Activated CD8-positive, alpha-beta T cell treated with anti-CD3 and anti-CD28 coated beads, Interleukin-2, amount 10 ng/mL, durations not matched to agents 7 days and 5 days (primary cell): ENCODE results near the gene ATG4B. TPM values are rescaled to one million over a fixed set of nuclear protein-coding genes. Genes with fewer than 3 reads are reported as not detected.

ENCODE experiments used
- ATAC-seq: fragments of 150-1000 bp; cut with Tn5 transposase; one replicate; pipeline ENCODE4 v1.10.0; 2021; ENCODE audit warnings: moderate library complexity
- CTCF ChIA-PET: fragments of 350-600 bp; sonication (Branson Sonifier 250); formaldehyde crosslinking; loops from one replicate; lab custom pipeline; 2021; ENCODE audit warnings: antibody characterized with exemption; lab: Charles Lee
- POLR2A ChIA-PET: fragments of 350-600 bp; sonication (Branson Sonifier 250); formaldehyde crosslinking; loops from one replicate; lab custom pipeline; 2021; ENCODE audit warnings: antibody characterized with exemption; lab: Charles Lee
- DNase-seq: peaks from one replicate; pipeline ENCODE4 v3.0.0-alpha.2; 2020
- H3K27ac Mint-ChIP-seq: one replicate; pipeline ENCODE4 v1.8.0; 2021; ENCODE audit warnings: mild to moderate bottlenecking, mixed read lengths
- H3K27me3 Mint-ChIP-seq: one replicate; pipeline ENCODE4 v1.8.0; 2021; ENCODE audit warnings: low read depth, mixed read lengths
- H3K36me3 Mint-ChIP-seq: one replicate; pipeline ENCODE4 v1.8.0; 2021; ENCODE audit warnings: low read depth, mixed read lengths
- H3K4me1 Mint-ChIP-seq: one replicate; pipeline ENCODE4 v1.8.0; 2021; ENCODE audit warnings: low read depth, mixed read lengths
- H3K4me3 Mint-ChIP-seq: one replicate; pipeline ENCODE4 v1.8.0; 2021; ENCODE audit warnings: mild to moderate bottlenecking, mixed read lengths
- H3K9me3 Mint-ChIP-seq: one replicate; pipeline ENCODE4 v1.8.0; 2022; ENCODE audit warnings: mixed read lengths; ENCODE audit not compliant: insufficient read depth
- total RNA-seq, 2 experiments: library from RNA; stranded (reverse); gene quantifications; one replicate each; pipeline ENCODE4 v1.2.3, GENCODE V29; 2021

The ATG4B gene
- total RNA-seq, 2 experiments from 2014 or later: 81.2 to 94.6 TPM

DNA sequence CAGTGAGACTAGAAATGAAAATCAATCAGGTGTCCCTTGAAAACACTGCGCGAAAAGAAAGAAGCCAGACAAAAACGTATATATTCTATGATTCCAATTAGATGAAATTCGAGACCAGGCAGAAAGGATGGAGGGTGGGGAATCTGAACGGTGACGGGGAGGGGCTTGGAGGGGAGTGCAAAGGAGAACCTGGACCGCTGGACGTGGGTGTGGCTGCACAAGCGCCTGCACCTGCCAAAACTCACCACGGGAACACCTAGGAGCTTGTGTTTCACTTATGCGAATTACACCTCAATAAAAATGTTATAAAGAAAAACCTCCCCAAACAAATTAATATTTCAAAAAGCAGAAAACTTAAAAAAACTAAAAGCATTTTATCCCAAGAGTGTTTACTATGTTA is 22.5 kb upstream of the ATG4B start:
- Mint-ChIP-seq H3K4me1 (peaks cover 47% of the 10 kb centered on the region), H3K9me3 (no peaks in the 10 kb centered on the region), H3K36me3 (peaks cover 12% of the 10 kb centered on the region), H3K4me3 (no peak overlapping the region), H3K27ac (no peak overlapping the region), H3K27me3 (no peaks in the 10 kb centered on the region)
- ChIA-PET CTCF (interaction anchor here (0.6 kb wide), 1 partner anchor 62 kb away, joined by 3 read pairs; no protein-coding TSS in a partner anchor), POLR2A (no interaction called here)
- DNase-seq (no peak), ATAC-seq (no peak)

DNA sequence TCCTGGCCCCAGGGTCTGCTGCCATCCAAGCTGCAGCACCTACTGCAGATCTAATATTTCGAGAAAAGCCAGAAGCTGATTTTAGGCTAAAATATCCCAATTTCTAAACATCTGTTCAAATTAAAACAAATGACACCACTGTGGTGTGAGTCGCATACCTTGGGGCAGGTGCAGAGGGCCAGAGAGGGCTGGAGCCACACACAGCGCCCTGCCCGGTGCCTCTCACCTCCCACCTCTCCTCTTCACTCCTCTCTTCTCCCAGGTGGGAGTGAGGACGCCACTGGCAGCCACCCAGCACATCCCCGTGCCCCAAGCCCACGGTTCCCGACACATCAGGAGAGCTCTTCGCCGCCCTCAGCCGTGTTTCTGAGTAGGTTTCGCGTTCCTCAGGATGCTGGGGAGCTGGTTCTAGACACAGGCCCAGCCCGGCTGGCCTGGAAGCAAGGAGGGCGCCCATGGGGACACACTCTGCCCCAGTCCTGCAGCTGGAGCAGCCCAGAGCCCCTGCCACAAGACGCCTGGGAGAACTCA is 21.9 kb upstream of the ATG4B start:
- Mint-ChIP-seq H3K27ac (peak overlapping the region; percentile 66), H3K9me3 (no peaks in the 10 kb centered on the region), H3K36me3 (peaks cover 15% of the 10 kb centered on the region), H3K27me3 (no peaks in the 10 kb centered on the region), H3K4me1 (peaks cover 45% of the 10 kb centered on the region), H3K4me3 (no peak overlapping the region)
- POLR2A ChIA-PET: interaction anchor here (0.6 kb wide), 1 partner anchor 50 kb away, joined by 3 read pairs; no protein-coding TSS in a partner anchor
- CTCF ChIA-PET: no interaction called here
- no peak for DNase-seq
- ATAC-seq: no peak

DNA sequence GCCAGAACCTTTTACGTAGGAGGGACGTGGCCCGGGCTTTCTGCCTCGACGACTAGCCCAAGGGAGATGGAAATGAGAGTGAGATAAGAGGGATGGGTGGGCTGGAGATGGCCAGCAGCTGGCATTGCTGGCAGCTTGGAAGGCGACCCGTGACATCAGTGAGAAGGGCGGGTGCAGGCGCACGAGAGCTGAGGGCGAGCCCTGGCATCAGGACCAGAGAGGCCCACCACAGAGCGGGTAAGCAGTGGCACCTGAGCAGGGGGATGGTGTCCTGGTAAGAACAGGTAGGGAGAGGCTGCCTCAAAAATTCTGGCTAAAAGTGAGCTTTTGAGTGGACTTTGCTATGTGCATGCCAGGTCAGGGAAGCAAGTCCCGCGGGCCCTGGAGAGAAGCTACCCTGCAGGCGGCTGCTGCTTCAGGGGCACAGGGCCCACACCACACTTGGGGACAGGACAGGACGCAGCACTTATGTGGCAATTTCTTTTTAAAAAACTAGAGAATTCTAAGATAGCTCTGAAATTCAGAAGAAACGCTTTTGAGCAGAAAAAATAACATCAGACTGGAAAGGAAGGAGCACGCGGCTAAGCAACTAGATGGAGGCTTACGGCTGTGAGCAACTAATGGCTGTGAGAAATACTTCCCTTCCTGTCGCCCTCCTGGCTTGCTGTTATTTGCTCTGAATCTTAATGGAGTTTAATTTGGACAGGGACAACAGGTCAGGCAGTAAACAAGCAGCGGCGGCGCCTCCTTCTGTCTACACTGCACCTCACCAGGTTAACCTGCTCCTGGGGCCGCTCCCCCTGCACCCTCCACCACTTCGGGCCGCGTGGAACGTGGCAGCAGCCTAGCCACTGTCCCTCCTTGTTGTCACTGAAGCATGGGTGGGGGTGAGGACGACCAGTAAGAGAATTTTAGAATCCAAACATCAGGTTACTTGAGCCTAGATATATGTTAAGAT is 21.0 kb upstream of the ATG4B start:
- DNase-seq: no peak
- ChIA-PET CTCF (no interaction called here), POLR2A (interaction anchor here (2.0 kb wide), 1 partner anchor 70 kb away, joined by 5 read pairs; the partner anchor contains the start of gene DTYMK)
- H3K27ac Mint-ChIP-seq: peak overlapping the region; percentile 66
- H3K36me3 Mint-ChIP-seq: peaks cover 18% of the 10 kb centered on the region
- H3K27me3 Mint-ChIP-seq: no peaks in the 10 kb centered on the region
- peak overlapping the region; percentile 22 for H3K4me3 Mint-ChIP-seq
- no peak for ATAC-seq
- H3K9me3 Mint-ChIP-seq: no peaks in the 10 kb centered on the region
- peaks cover 44% of the 10 kb centered on the region for H3K4me1 Mint-ChIP-seq

DNA sequence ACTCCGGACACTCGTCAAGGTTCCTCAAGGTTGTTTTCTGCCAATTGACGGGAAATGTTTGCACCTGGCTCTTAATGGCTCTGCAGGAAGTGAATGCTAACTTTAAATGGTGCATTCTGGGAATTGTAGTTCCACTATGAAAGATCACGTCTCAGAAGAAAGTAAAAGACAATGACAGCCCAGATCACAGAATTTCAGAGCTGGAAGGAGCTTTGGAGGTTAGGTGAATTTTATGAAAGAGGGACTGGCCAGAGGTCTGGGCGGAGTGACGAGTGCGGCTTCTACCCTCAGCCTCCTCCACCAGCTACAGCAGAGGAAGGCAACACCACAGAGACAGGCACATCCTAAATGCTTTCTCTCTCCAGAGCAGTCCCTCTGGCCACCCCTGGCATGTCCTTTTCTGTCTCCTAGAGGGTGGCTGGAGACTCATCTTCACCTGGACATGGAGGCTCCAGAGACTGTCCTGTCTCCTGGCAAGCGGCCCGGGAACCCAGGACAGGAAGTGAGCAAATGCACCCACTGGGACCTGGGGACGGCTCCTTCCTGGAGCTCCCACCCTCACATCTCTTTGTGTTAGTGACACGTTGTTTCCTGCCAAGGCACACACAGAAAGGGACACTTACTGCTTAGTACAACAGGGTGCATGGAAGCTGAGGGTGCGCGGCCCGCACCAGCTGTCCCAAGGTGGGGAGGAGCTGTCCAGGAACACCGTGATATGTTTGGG is 19.9 kb upstream of the ATG4B start:
- Mint-ChIP-seq H3K4me3 (peak overlapping the region; percentile 73), H3K27ac (peak overlapping the region; percentile 92), H3K27me3 (no peaks in the 10 kb centered on the region), H3K9me3 (no peaks in the 10 kb centered on the region), H3K4me1 (peaks cover 47% of the 10 kb centered on the region), H3K36me3 (peaks cover 16% of the 10 kb centered on the region)
- DNase-seq: peak; percentile 61
- CTCF ChIA-PET: interaction anchor here (1.5 to 1.7 kb wide), 3 partner anchors 8 to 69 kb away, joined by 3 to 5 read pairs (median 3); partner anchors contain the start of gene DTYMK
- POLR2A ChIA-PET: interaction anchor here (1.4 to 2.0 kb wide), 3 partner anchors 16 to 69 kb away, joined by 5 to 12 read pairs (median 7); partner anchors contain the start of genes ATG4B, DTYMK and THAP4
- ATAC-seq: peak; percentile 80

DNA sequence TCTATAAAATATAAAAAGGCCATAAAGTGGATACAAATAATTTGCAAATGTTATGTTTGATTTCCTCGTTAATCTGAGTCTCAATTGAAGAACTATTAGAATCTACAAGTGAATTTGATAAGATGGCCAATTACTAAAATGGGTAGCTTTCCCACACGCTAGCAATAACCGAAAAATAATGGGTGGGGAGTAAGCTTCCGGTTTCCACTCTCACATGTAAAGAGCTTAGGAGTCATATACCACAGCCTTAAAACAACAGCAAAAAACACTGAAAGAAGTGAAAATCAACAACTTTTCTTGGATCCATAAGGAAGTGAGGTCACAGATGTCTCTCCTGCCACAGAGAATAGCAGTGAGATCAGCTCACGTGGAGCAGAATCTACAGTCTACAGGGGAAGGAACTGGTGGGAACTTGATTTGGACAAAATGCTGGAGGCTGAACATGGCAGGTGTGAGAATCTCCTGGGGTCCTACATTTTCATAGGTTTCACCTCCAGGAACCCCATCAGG is 19.1 kb upstream of the ATG4B start:
- Mint-ChIP-seq H3K4me1 (peaks cover 47% of the 10 kb centered on the region), H3K36me3 (peaks cover 16% of the 10 kb centered on the region), H3K27me3 (no peaks in the 10 kb centered on the region)

DNA sequence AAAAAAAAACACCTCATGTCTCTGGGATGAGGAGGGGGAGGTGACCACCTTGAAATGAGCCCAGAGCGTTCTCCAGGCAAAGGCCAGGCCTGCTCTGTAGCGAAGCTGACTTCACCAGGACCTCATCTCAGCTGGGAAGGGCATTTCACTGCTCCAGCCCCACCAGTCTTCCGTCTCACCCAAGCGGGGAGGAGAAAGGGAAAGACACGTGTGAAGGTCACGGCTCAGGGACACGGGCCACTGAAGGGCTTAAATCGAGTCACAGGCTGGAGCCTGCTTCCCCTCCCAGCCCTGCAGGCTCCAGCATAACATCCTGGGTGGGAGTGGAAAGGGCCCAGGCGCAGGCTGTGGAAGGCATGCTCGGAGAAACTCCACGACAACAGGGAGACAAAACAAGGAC is 18.7 kb upstream of the ATG4B start:
- DNase-seq: no peak
- H3K4me3 Mint-ChIP-seq: no peak overlapping the region
- peaks cover 16% of the 10 kb centered on the region for H3K36me3 Mint-ChIP-seq
- no peaks in the 10 kb centered on the region for H3K9me3 Mint-ChIP-seq
- peaks cover 47% of the 10 kb centered on the region for H3K4me1 Mint-ChIP-seq
- H3K27me3 Mint-ChIP-seq: no peaks in the 10 kb centered on the region
- peak overlapping the region; percentile 92 for H3K27ac Mint-ChIP-seq
- POLR2A ChIA-PET: interaction anchor here (0.6 to 1.7 kb wide), 2 partner anchors 14 to 510 kb away, joined by 3 to 7 read pairs; no protein-coding TSS in a partner anchor
- no peak for ATAC-seq
- CTCF ChIA-PET: interaction anchor here (1.5 to 1.7 kb wide), 3 partner anchors 10 to 68 kb away, joined by 3 to 5 read pairs (median 3); partner anchors contain the start of gene DTYMK

More for the DNA sequence above, 19.1 kb upstream of the ATG4B start:
- H3K27ac Mint-ChIP-seq: peak overlapping the region; percentile 92
- no peaks in the 10 kb centered on the region for H3K9me3 Mint-ChIP-seq
- DNase-seq (no peak), ATAC-seq (no peak)
- ChIA-PET POLR2A (interaction anchor here (0.6 to 2.0 kb wide), 4 partner anchors 15 to 510 kb away, joined by 3 to 12 read pairs (median 6); partner anchors contain the start of genes ATG4B, DTYMK and THAP4), CTCF (interaction anchor here (1.5 to 1.7 kb wide), 3 partner anchors 9 to 68 kb away, joined by 3 to 5 read pairs (median 3); partner anchors contain the start of gene DTYMK)
- peak overlapping the region; percentile 37 for H3K4me3 Mint-ChIP-seq

DNA sequence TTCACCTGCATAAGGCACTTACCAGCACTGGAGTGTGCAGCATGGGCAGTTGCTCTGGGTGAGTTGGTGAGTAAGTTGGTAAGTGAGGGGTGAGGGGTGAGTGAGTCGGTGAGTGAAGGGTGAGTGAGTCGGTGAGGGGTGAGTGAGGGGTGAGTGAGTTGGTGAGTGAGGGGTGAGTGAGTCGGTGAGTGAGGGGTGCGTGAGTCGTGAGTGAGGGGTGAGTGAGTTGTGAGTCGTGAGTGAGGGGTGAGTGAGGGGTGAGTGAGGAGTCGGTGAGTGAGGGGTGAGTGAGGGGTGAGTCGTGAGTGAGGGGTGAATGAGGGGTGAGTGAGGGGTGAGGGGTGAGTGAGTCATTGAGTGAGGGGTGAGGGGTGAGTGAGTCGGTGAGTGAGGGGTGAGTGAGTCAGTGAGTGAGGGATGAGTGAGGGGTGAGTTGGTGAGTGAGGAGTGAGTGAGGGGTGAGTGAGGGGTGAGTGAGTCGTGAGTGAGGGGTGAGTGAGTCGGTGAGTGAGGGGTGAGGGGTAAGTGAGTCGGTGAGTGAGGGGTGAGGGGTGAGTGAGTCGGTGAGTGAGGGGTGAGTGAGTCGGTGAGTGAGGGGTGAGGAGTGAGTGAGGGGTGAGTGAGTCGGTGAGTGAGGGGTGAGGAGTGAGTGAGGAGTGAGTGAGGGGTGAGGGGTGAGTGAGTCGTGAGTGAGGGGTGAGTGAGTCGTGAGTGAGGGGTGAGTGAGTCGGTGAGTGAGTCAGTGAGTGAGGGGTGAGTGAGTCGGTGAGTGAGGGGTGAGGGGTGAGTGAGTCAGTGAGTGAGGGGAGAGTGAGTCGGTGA is 17.7 kb upstream of the ATG4B start:
- no peak for ATAC-seq
- ChIA-PET CTCF (no interaction called here), POLR2A (no interaction called here)
- no peak for DNase-seq
- Mint-ChIP-seq H3K4me1 (peaks cover 44% of the 10 kb centered on the region), H3K27me3 (no peaks in the 10 kb centered on the region), H3K27ac (peak overlapping the region; percentile 42), H3K4me3 (no peak overlapping the region), H3K36me3 (peaks cover 16% of the 10 kb centered on the region), H3K9me3 (no peaks in the 10 kb centered on the region)

DNA sequence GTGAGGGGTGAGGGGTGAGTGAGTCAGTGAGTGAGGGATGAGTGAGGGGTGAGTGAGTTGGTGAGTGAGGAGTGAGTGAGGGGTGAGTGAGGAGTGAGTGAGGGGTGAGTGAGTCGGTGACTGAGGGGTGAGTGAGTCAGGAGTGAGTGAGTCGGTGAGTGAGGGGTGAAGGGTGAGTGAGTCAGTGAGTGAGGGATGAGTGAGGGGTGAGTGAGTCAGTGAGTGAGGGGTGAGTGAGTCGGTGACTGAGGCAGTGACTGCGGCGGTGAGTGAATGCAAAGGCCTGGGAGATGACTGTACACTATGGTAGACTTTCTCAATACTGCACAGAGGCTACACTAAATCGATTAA is 17.1 kb upstream of the ATG4B start:
- H3K9me3 Mint-ChIP-seq: no peaks in the 10 kb centered on the region
- ATAC-seq (no peak), DNase-seq (no peak)
- ChIA-PET CTCF (no interaction called here), POLR2A (interaction anchor here (0.7 kb wide), 1 partner anchor 10 kb away, joined by 3 read pairs; no protein-coding TSS in a partner anchor)
- H3K27me3 Mint-ChIP-seq: no peaks in the 10 kb centered on the region
- peaks cover 16% of the 10 kb centered on the region for H3K36me3 Mint-ChIP-seq
- H3K4me3 Mint-ChIP-seq: no peak overlapping the region
- peaks cover 38% of the 10 kb centered on the region for H3K4me1 Mint-ChIP-seq
- no peak overlapping the region for H3K27ac Mint-ChIP-seq

DNA sequence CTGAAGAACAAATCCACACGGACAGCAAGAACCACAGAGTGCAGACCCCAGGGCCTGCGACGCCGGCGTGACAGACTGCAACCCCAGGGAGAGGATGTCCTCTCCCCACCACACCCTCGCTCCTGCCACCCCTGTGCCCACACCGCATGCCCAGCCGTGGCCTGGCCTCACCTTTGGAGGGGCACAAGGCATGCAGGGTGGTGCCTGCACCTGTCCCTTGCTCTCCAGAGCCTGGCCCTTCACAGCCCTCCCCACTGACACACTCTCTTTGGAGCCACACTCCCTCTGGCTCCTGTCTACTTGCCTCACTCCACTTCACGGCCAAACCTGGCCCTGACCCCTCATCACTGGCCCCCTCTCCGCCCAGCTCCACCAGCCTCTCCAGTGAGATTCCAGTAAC is 9.8 kb upstream of the ATG4B start:
- Mint-ChIP-seq H3K4me3 (no peak overlapping the region), H3K9me3 (no peaks in the 10 kb centered on the region), H3K27me3 (no peaks in the 10 kb centered on the region), H3K27ac (no peak overlapping the region), H3K4me1 (peaks cover 8% of the 10 kb centered on the region), H3K36me3 (peaks cover 23% of the 10 kb centered on the region)
- DNase-seq: no peak
- ChIA-PET CTCF (no interaction called here), POLR2A (no interaction called here)
- no peak for ATAC-seq

DNA sequence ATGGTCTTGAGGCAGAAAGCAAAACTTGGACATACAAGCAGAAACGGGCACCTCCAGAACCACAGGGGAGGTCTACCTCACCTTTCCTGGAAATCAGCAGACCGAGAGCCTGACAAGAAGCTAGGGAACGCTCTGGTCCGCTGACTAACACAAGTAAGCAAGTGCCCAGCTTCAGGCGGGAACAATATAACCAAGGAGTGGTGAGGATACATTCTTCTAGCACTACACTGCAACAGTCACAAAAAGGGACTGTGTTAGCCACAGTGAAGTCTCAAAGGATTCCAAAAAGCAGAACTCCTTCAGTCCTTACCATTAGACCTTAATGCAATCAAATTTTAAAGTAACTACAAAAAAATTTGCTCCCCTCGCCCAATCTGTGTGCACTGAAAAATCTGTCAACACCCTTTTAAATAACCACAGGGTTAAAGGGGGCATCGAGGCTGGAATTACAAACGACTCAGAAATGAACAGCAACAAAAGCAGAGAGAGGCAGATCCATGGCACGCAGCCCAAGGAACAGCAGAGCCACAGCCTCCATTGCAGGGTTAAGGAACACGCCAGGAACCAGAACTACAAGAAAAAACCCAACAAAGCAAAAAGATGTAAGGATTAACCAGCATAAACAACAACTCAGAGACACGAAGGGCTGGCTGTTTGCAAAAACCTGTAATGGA is 7.6 kb upstream of the ATG4B start:
- Mint-ChIP-seq H3K4me3 (no peak overlapping the region), H3K27me3 (no peaks in the 10 kb centered on the region), H3K9me3 (no peaks in the 10 kb centered on the region), H3K36me3 (peaks cover 33% of the 10 kb centered on the region), H3K27ac (no peak overlapping the region), H3K4me1 (peaks cover 12% of the 10 kb centered on the region)
- POLR2A ChIA-PET: interaction anchor here (0.5 kb wide), 1 partner anchor 9 kb away, joined by 3 read pairs; no protein-coding TSS in a partner anchor
- ATAC-seq (no peak), DNase-seq (no peak)
- CTCF ChIA-PET: no interaction called here
